MM.1S (cell line): ENCODE measurements around the gene HRAS.

Source experiments
- DNase-seq: peaks from one replicate; pipeline ENCODE4 v3.0.0-alpha.2; 2015
- H2AFZ ChIP-seq: fragments of 300-600 bp; sonication (generic); 2 replicates; pipeline ENCODE4 v1.6.0; 2016; ENCODE audit warnings: antibody characterized with exemption, low read length
- H3F3A ChIP-seq: fragments of 300-600 bp; sonication (generic); 2 replicates; pipeline ENCODE4 v1.6.1; 2016; ENCODE audit warnings: mild to moderate bottlenecking, antibody characterized with exemption, low read length, moderate library complexity, mixed read lengths; ENCODE audit not compliant: insufficient read depth
- H3K27ac ChIP-seq: fragments of 300-600 bp; sonication (generic); 2 replicates; pipeline ENCODE4 v1.5.1; 2016; ENCODE audit warnings: mild to moderate bottlenecking, low read length
- H3K27me3 ChIP-seq: fragments of 300-600 bp; sonication (generic); replicated peaks from 2 replicates; pipeline ENCODE4 v1.6.0; 2016; ENCODE audit warnings: low read length; ENCODE audit not compliant: insufficient read depth
- H3K36me3 ChIP-seq: fragments of 300-600 bp; sonication (generic); replicated peaks from 2 replicates; pipeline ENCODE4 v1.6.1; 2016; ENCODE audit warnings: mild to moderate bottlenecking, low read length, mixed read lengths; ENCODE audit not compliant: insufficient read depth
- H3K4me1 ChIP-seq: fragments of 300-600 bp; sonication (generic); 2 replicates; pipeline ENCODE4 v1.6.1; 2016; ENCODE audit warnings: low read length, mixed read lengths
- H3K4me2 ChIP-seq: fragments of 300-600 bp; sonication (generic); 2 replicates; pipeline ENCODE4 v1.6.0; 2016; ENCODE audit warnings: low read depth, low read length
- H3K4me3 ChIP-seq: fragments of 300-600 bp; sonication (generic); 2 replicates; pipeline ENCODE4 v1.5.1; 2016; ENCODE audit warnings: low read length, mixed read lengths
- H3K79me2 ChIP-seq: fragments of 300-600 bp; sonication (generic); 2 replicates; pipeline ENCODE4 v1.6.1; 2016; ENCODE audit warnings: mixed run types, low read length, mixed read lengths
- H3K9ac ChIP-seq: fragments of 300-600 bp; sonication (generic); 2 replicates; pipeline ENCODE4 v1.6.1; 2016; ENCODE audit warnings: low read length, mixed read lengths
- H3K9me2 ChIP-seq: fragments of 300-600 bp; sonication (generic); replicated peaks from 2 replicates; pipeline ENCODE4 v1.6.1; 2016; ENCODE audit warnings: mild to moderate bottlenecking, low read length, mixed read lengths; ENCODE audit not compliant: insufficient read depth
- H3K9me3 ChIP-seq: fragments of 300-600 bp; sonication (generic); replicated peaks from 2 replicates; pipeline ENCODE4 v1.6.1; 2016; ENCODE audit warnings: mild to moderate bottlenecking, low read length, mixed read lengths; ENCODE audit not compliant: insufficient read depth
- H4K20me1 ChIP-seq: fragments of 300-600 bp; sonication (generic); 2 replicates; pipeline ENCODE4 v1.6.1; 2016; ENCODE audit warnings: mild to moderate bottlenecking, low read length, moderate library complexity, mixed read lengths; ENCODE audit not compliant: insufficient read depth
- EZH2 ChIP-seq: fragments of 300-600 bp; sonication (generic); optimal IDR thresholded peaks from 2 replicates; pipeline ENCODE3; 2017; ENCODE audit warnings: low read depth, mild to moderate bottlenecking, antibody characterized with exemption, low read length, mixed read lengths
- EZH2phosphoT487 ChIP-seq: fragments of 300-600 bp; sonication (generic); IDR thresholded peaks from 2 replicates; pipeline ENCODE4 v1.6.1; 2018; ENCODE audit warnings: antibody characterized with exemption, low read length
- TF ChIP-seq, protein P1 (sequence below): fragments of 300-600 bp; sonication (generic); IDR thresholded peaks from 2 replicates; pipeline ENCODE4 v1.5.1; 2016; ENCODE audit warnings: antibody characterized with exemption, low read length, mixed read lengths

Gene HRAS

DNA sequence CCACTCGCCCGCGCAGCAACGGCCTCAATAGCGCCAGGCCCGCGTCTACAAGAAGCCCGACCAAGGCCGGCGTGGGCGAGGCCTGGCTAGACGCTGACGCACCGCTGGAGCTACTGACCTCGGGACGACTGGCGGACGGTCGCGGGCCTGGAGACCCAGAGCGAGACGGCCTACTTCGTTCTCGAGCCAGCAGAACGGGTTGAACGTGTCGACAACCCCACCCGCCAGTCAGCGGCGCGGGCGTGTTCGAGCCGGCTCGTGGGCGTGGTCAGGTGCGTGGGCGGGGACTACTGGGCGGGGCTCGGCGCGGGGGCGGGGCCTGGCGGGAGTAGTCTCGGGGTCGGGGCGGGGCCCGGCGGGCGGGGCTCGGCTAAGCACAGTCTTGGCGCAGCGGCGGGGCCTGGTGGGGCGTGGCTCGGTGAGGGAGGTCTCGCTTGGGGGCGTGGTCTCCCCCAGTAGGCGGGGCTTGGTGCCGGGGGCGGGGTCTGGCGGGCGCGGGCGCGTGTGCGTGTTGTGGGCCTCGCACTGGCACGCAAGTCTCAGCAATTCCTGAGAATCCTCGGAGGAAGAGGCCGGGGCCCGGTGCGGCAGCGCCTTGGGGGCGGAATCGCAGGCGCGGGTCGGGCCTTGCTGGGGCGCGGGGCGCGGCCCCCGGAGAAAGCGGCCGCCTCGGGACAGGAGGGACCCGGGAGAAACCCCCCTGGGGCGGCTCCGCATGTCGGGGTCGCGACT lies 28.2 kb downstream of the HRAS start, which contains the start of gene RNH1:
TSS of gene RNH1 (minus strand) at position 248 of the 732 bp plus-strand sequence. CDS start 5,080 bp downstream, outside the sequence.
- Histone ChIP-seq H2AFZ (peak within 1 kb of the TSS; percentile 86), H4K20me1 (no peaks in the 10 kb centered on the region), H3K27ac (peak within 1 kb of the TSS; percentile 98), H3K9me2 (no peaks in the 10 kb centered on the region), H3K9ac (peak within 1 kb of the TSS; percentile 100), H3K4me2 (peak within 1 kb of the TSS; percentile 87), H3K36me3 (no peaks in the 10 kb centered on the region), H3F3A (0 out of 2 replicates have a peak, but pooled peaks cover 3% of the 10 kb centered on the region), H3K79me2 (peaks cover 39% of the 10 kb centered on the region), H3K9me3 (no peaks in the 10 kb centered on the region), H3K4me1 (no peaks in the 10 kb centered on the region), H3K27me3 (no peaks in the 10 kb centered on the region), H3K4me3 (peak within 1 kb of the TSS; percentile 94)
- DNase-seq = peak; percentile 94
- TF ChIP-seq EZH2phosphoT487 = no peak

DNA sequence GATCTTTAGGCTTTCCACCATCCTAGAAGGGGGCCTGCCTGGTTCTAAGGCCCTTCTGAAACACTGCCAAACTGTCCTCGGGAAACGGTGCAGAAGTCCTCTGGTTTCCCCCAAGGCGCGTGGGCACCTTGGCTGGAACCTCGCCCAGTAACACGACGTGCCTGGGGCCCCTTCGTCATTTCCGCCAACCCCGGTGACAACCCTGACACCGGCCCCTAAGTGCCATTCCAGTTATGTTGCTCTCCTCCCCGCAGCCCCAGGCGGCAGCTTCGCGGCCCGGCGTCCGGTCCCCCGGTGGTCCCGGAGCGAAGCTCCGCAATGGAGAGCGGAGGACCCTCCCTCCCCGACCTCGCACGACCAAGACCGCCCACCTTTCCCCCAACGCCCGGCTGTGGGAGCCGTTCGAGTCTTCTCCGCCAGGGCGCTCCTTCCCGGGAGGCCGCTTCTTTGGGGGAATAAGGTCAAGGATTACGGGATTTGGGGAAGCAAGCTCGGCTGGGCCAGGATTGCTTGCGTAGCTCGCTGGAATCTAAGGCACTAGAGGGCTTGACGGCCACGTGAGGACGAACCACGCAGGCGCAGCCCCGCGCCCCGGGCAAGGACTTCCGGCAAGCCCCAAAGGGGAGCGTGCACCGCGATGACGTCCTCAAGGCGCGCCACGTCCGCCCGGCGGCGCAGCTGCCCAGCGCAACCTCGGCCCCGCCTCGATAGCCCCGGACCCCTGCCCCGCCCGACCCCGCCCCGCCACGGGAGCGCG lies 29.0 kb downstream of the HRAS start:
- peak; percentile 98 for DNase-seq
- no peaks in the 10 kb centered on the region for H3K36me3 ChIP-seq
- peak overlapping the region; percentile 87 for H3K4me2 ChIP-seq
- peak overlapping the region; percentile 86 for H2AFZ ChIP-seq
- peaks cover 45% of the 10 kb centered on the region for H3K79me2 ChIP-seq
- no peak for TF ChIP-seq EZH2
- TF ChIP-seq, protein P1, sequence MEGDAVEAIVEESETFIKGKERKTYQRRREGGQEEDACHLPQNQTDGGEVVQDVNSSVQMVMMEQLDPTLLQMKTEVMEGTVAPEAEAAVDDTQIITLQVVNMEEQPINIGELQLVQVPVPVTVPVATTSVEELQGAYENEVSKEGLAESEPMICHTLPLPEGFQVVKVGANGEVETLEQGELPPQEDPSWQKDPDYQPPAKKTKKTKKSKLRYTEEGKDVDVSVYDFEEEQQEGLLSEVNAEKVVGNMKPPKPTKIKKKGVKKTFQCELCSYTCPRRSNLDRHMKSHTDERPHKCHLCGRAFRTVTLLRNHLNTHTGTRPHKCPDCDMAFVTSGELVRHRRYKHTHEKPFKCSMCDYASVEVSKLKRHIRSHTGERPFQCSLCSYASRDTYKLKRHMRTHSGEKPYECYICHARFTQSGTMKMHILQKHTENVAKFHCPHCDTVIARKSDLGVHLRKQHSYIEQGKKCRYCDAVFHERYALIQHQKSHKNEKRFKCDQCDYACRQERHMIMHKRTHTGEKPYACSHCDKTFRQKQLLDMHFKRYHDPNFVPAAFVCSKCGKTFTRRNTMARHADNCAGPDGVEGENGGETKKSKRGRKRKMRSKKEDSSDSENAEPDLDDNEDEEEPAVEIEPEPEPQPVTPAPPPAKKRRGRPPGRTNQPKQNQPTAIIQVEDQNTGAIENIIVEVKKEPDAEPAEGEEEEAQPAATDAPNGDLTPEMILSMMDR = no peak
- TF ChIP-seq EZH2phosphoT487 = no peak
- H3K9me3 ChIP-seq = no peaks in the 10 kb centered on the region
- no peaks in the 10 kb centered on the region for H4K20me1 ChIP-seq
- H3K9me2 ChIP-seq = no peaks in the 10 kb centered on the region
- H3K27me3 ChIP-seq = no peaks in the 10 kb centered on the region
- peak overlapping the region; percentile 98 for H3K27ac ChIP-seq
- no peaks in the 10 kb centered on the region for H3K4me1 ChIP-seq
- 0 out of 2 replicates have a peak, but pooled peaks cover 3% of the 10 kb centered on the region for H3F3A ChIP-seq
- H3K9ac ChIP-seq = peak overlapping the region; percentile 100
- peak overlapping the region; percentile 94 for H3K4me3 ChIP-seq

- no peak overlapping the region for H3K4me2 ChIP-seq
- no peaks in the 10 kb centered on the region for H3K4me1 ChIP-seq
These were observed 30.4 kb downstream of the HRAS start for GRCh38 chr11:504994-505344.

More at GRCh38 chr11:504994-505344, 30.4 kb downstream of the HRAS start:
- no peaks in the 10 kb centered on the region; the same call in 1 of the 2 replicates for H3K36me3 ChIP-seq
- no peak overlapping the region for H3K27ac ChIP-seq
- 0 out of 2 replicates have a peak, but pooled peaks cover 3% of the 10 kb centered on the region for H3F3A ChIP-seq
- no peak overlapping the region for H3K4me3 ChIP-seq
- no peak for DNase-seq
- no peaks in the 10 kb centered on the region for H3K9me3 ChIP-seq
- H3K9me2 ChIP-seq = no peaks in the 10 kb centered on the region
- H2AFZ ChIP-seq = no peak overlapping the region
- peaks cover 45% of the 10 kb centered on the region for H3K79me2 ChIP-seq
- TF ChIP-seq EZH2phosphoT487 (no peak), EZH2 (no peak)
- TF ChIP-seq, protein P1 = no peak
- H3K27me3 ChIP-seq = no peaks in the 10 kb centered on the region
- H4K20me1 ChIP-seq = no peaks in the 10 kb centered on the region
- no peak overlapping the region for H3K9ac ChIP-seq
